ENCODE data around the gene SYCE3.
"Not testable (repeated sequence)": the region's sequence is repeated elsewhere in the genome, so short reads cannot be mapped to it uniquely, and the experiment has no call there.

The SYCE3 gene

DNA sequence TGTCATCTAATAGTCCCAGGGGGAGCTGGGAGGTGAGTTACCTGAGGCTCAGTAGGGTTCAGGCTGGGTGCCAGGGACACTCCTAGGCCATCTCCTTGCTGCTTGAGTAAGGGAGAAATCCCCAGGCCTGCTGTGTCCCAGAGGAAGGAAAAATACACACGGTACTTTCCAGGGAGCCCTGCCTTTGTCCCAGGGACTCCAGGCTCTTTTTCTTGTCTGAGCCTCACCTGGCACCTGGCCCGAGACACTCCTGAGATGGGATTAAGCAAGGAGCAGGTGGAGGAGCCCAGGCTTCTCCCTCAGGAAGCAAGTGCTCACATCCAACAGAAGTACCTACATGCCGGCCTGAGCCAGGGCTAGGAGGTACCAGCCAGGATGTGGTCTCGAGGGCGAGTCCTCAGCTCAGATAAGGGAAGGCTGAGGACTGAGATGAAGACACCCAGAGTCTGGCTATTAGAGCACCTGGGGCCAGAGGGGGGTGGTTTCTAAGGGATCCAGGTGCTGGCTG, 17.9 kb downstream of the SYCE3 start:
- peak overlapping the region; percentile 63 for H3K9ac ChIP-seq (ENCODE audit: low read depth, low read length)

GRCh38 chr22:50544078-50544745, 18.5 kb downstream of the SYCE3 start:
- peak overlapping the region; percentile 63 for H3K9ac ChIP-seq (ENCODE audit: low read depth, low read length)
- H3K27me3 ChIP-seq (ENCODE audit: control insufficient read depth, insufficient read depth, low read length), result peaks cover 50% of the 10 kb centered on the region
- no peaks in the 10 kb centered on the region for H3K9me3 ChIP-seq (replicated peaks; ENCODE audit: low read length)
- peak overlapping the region; percentile 81 for H3K4me2 ChIP-seq (ENCODE audit: low read length)
- H3K4me1 ChIP-seq (ENCODE audit: control insufficient read depth, insufficient read depth, low read length), result peaks cover 26% of the 10 kb centered on the region
- peak overlapping the region; percentile 55 for H3K4me3 ChIP-seq (ENCODE audit: low read length)
- no peaks in the 10 kb centered on the region for H3K36me3 ChIP-seq (ENCODE audit: insufficient read depth, low read length)

More for the DNA sequence above, 17.9 kb downstream of the SYCE3 start:
- H3K9me3 ChIP-seq (replicated peaks; ENCODE audit: low read length), result no peaks in the 10 kb centered on the region
- no peak overlapping the region for H3K4me3 ChIP-seq (ENCODE audit: low read length)
- peaks cover 22% of the 10 kb centered on the region for H3K4me1 ChIP-seq (ENCODE audit: control insufficient read depth, insufficient read depth, low read length)
- peak overlapping the region; percentile 81 for H3K4me2 ChIP-seq (ENCODE audit: low read length)
- peaks cover 54% of the 10 kb centered on the region for H3K27me3 ChIP-seq (ENCODE audit: control insufficient read depth, insufficient read depth, low read length)
- H3K36me3 ChIP-seq (ENCODE audit: insufficient read depth, low read length), result no peaks in the 10 kb centered on the region

DNA sequence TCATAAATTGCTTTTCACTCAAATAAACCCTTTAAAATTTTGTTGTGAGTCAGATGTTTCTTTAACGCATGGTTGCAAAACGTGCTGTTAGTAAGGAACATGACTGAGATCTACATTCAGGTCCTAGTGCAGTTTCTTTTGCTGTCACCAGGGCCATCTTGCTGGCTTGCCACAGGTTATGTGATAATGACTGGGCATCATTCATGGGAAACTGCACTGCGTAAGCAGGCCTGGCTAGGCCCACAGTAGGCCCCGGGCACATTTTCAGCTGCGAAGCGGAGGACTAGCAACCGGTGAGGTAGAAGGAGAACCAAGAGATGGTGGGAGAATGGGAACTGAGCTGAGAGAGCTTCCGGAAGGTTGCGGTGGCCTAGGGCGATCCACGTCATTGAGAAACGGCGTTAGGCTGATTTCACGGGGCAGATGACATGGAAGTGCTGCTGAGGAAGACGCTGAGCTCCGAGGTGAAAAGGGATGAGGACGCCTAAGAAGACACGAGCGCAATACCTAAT, 20.2 kb downstream of the SYCE3 start:
- Histone ChIP-seq H3K36me3 (ENCODE audit: insufficient read depth, low read length) (no peaks in the 10 kb centered on the region), H3K27me3 (ENCODE audit: control insufficient read depth, insufficient read depth, low read length) (peaks cover 35% of the 10 kb centered on the region), H3K4me3 (ENCODE audit: low read length) (no peak overlapping the region), H3K9me3 (replicated peaks; ENCODE audit: low read length) (no peaks in the 10 kb centered on the region), H3K4me2 (ENCODE audit: low read length) (no peak overlapping the region), H3K9ac (ENCODE audit: low read depth, low read length) (no peak overlapping the region), H3K4me1 (ENCODE audit: control insufficient read depth, insufficient read depth, low read length) (peaks cover 32% of the 10 kb centered on the region)

- not testable (repeated sequence) for H3K9me3 ChIP-seq (replicated peaks; ENCODE audit: low read length); H3K36me3 ChIP-seq (ENCODE audit: insufficient read depth, low read length); H3K9ac ChIP-seq (ENCODE audit: low read depth, low read length); H3K4me2 ChIP-seq (ENCODE audit: low read length); H3K4me3 ChIP-seq (ENCODE audit: low read length)
- H3K4me1 ChIP-seq (ENCODE audit: control insufficient read depth, insufficient read depth, low read length), result peaks cover 32% of the 10 kb centered on the region
- peaks cover 27% of the 10 kb centered on the region for H3K27me3 ChIP-seq (ENCODE audit: control insufficient read depth, insufficient read depth, low read length)
These were observed 21.1 kb downstream of the SYCE3 start for GRCh38 chr22:50541667-50542026.

GRCh38 chr22:50540381-50540780, 22.3 kb downstream of the SYCE3 start:
- Histone ChIP-seq H3K36me3 (ENCODE audit: insufficient read depth, low read length) (no peaks in the 10 kb centered on the region), H3K27me3 (ENCODE audit: control insufficient read depth, insufficient read depth, low read length) (peaks cover 14% of the 10 kb centered on the region), H3K4me1 (ENCODE audit: control insufficient read depth, insufficient read depth, low read length) (peaks cover 32% of the 10 kb centered on the region), H3K4me3 (ENCODE audit: low read length) (no peak overlapping the region), H3K9me3 (replicated peaks; ENCODE audit: low read length) (no peaks in the 10 kb centered on the region), H3K9ac (ENCODE audit: low read depth, low read length) (no peak overlapping the region), H3K4me2 (ENCODE audit: low read length) (no peak overlapping the region)

DNA sequence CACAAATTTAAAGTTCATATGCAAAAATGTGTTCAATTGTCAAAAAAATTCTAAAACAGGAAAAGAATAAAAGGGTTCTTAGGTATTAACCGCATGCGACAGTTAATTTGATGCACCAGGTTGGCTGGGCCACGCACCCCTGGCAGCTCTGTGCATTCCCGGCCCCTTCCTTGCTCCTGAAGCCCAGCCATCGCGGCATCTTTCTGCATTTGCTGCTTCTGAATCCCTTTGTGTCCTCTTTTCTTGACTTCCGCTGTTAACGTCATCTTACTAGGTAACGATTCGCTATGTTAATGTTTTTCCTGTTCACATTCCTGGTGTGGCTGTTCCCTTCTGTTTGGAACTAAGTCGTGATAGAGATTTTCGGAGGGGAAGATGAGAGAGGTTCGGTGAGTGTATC, 25.0 kb downstream of the SYCE3 start:
- peaks cover 27% of the 10 kb centered on the region for H3K4me1 ChIP-seq (ENCODE audit: control insufficient read depth, insufficient read depth, low read length)

GRCh38 chr22:50536226-50536625, 26.5 kb downstream of the SYCE3 start:
- Histone ChIP-seq H3K27me3 (ENCODE audit: control insufficient read depth, insufficient read depth, low read length) (peaks cover 12% of the 10 kb centered on the region), H3K36me3 (ENCODE audit: insufficient read depth, low read length) (no peaks in the 10 kb centered on the region), H3K9me3 (replicated peaks; ENCODE audit: low read length) (no peaks in the 10 kb centered on the region), H3K4me3 (ENCODE audit: low read length) (no peak overlapping the region), H3K4me1 (ENCODE audit: control insufficient read depth, insufficient read depth, low read length) (peaks cover 31% of the 10 kb centered on the region), H3K4me2 (ENCODE audit: low read length) (no peak overlapping the region), H3K9ac (ENCODE audit: low read depth, low read length) (no peak overlapping the region)

More for the DNA sequence above, 25.0 kb downstream of the SYCE3 start:
- no peak overlapping the region for H3K4me2 ChIP-seq (ENCODE audit: low read length)
- no peak overlapping the region for H3K4me3 ChIP-seq (ENCODE audit: low read length)
- no peaks in the 10 kb centered on the region for H3K9me3 ChIP-seq (replicated peaks; ENCODE audit: low read length)
- no peak overlapping the region for H3K9ac ChIP-seq (ENCODE audit: low read depth, low read length)
- H3K27me3 ChIP-seq (ENCODE audit: control insufficient read depth, insufficient read depth, low read length), result peaks cover 2% of the 10 kb centered on the region
- H3K36me3 ChIP-seq (ENCODE audit: insufficient read depth, low read length), result no peaks in the 10 kb centered on the region

- peaks cover 22% of the 10 kb centered on the region for H3K27me3 ChIP-seq (ENCODE audit: control insufficient read depth, insufficient read depth, low read length)
- peaks cover 39% of the 10 kb centered on the region for H3K4me1 ChIP-seq (ENCODE audit: control insufficient read depth, insufficient read depth, low read length)
- no peak overlapping the region for H3K4me3 ChIP-seq (ENCODE audit: low read length)
- H3K9me3 ChIP-seq (replicated peaks; ENCODE audit: low read length), result no peaks in the 10 kb centered on the region
- H3K36me3 ChIP-seq (ENCODE audit: insufficient read depth, low read length), result no peaks in the 10 kb centered on the region
- no peak overlapping the region for H3K9ac ChIP-seq (ENCODE audit: low read depth, low read length)
- no peak overlapping the region for H3K4me2 ChIP-seq (ENCODE audit: low read length)
These were observed 27.6 kb downstream of the SYCE3 start for GRCh38 chr22:50535113-50535512.

DNA sequence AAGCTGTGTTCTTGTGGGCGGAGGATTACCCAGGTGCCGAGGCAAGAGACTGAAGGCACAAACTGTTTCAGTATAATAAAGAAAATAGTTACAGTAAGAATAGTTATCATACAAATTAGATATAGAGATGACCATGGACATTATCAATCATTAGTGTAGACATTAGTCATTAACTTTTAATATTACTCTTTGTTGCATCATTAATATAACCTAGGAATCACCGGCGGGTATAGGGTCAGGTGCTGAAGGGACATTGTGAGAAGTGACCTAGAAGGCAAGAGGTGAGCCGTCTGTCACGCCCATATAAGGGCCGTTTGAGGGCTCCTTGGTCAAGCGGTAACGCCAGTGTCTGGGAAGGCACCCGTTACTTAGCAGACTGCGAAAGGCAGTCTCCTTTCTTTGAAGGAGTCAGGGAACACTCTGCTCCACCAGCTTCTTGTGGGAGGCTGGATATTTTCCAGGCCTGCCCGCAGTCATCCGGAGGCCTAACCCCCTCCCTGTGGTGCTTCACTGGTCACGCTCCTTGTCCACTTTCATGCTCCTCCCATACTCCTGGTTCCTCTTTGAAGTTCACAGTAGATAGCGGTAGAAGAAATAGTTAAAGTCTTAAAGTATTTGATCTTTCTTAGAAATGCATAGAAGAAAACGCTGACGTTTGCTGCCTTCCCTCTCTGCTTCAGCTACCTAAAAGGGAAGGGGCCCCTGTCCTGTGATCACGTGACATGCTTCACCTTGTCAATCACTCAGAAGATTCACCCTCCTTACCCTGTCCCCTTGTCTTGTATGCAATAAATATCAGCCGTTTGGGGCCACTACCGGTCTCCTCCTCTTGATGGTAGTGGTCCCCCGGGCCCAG, 28.6 kb downstream of the SYCE3 start:
- H3K4me2 ChIP-seq (ENCODE audit: low read length); H3K9me3 ChIP-seq (replicated peaks; ENCODE audit: low read length); H3K9ac ChIP-seq (ENCODE audit: low read depth, low read length); H3K4me3 ChIP-seq (ENCODE audit: low read length); H3K36me3 ChIP-seq (ENCODE audit: insufficient read depth, low read length): not testable (repeated sequence)
- peaks cover 42% of the 10 kb centered on the region for H3K4me1 ChIP-seq (ENCODE audit: control insufficient read depth, insufficient read depth, low read length)
- H3K27me3 ChIP-seq (ENCODE audit: control insufficient read depth, insufficient read depth, low read length), result peaks cover 29% of the 10 kb centered on the region

DNA sequence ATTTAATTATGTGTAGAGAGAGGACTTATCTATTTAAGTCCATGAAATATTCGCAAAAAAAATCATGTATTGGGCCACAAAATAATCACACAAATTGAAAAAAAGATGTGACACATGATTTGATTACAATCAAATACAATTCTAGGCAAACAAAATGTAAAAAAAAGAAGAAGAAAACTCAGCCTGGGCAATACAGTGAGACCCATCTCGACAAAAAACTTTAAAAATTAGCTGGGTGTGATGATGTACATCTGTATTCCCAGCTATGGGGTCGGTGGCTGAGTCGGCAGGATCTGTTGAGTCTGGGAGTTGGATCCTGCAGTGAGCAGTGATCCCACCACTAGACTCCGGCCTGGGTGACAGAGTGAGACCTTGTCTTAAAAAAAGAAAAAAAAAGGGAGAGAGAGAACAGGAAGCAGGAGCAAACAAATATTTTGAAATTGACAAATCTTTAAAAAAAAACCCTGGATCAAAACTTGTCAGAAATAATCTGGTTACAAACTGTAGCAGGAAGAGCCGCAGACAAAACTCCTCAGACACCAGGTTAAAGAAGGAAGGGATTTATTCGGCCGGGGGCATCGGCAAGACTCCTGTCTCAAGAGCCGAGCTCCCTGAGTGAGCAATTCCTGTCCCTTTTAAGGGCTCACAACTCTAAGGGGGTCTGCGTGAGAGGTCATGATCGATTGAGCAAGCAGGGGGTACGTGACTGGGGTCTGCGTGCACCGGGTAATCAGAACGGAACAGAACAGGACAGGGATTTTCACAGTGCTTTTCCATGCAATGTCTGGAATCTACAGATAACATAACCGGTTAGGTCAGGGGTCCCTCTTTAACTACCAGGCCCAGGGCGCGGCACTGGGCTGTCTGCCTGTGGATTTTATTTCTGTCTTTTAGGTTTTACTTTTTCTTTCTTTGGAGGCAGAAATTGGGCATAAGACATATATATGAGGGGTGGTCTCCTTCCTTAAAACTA, 29.6 kb downstream of the SYCE3 start:
- H3K27me3 ChIP-seq (ENCODE audit: control insufficient read depth, insufficient read depth, low read length), result peaks cover 29% of the 10 kb centered on the region
- no peaks in the 10 kb centered on the region for H3K36me3 ChIP-seq (ENCODE audit: insufficient read depth, low read length)
- no peaks in the 10 kb centered on the region for H3K9me3 ChIP-seq (replicated peaks; ENCODE audit: low read length)
- no peak overlapping the region for H3K9ac ChIP-seq (ENCODE audit: low read depth, low read length)
- peaks cover 36% of the 10 kb centered on the region for H3K4me1 ChIP-seq (ENCODE audit: control insufficient read depth, insufficient read depth, low read length)
- no peak overlapping the region for H3K4me3 ChIP-seq (ENCODE audit: low read length)
- H3K4me2 ChIP-seq (ENCODE audit: low read length), result no peak overlapping the region

Data from skeletal muscle satellite cell (primary cell).